Ureter (tissue), 1 donor: ENCODE results near the gene POC1A. TPM values are rescaled to one million over a fixed set of nuclear protein-coding genes. Genes with fewer than 3 reads are reported as not detected.

Experiments
- DNase-seq: peaks from one replicate; pipeline ENCODE4 v3.0.0-alpha.2; 2020; ENCODE audit warnings: low spot score
- total RNA-seq: library from RNA; stranded (reverse); gene quantifications from one replicate; pipeline ENCODE4 v1.2.4, GENCODE V29; 2023
- donor health status: DM: yes; HTN: yes; CAD: no.

The POC1A gene
- total RNA-seq, 1 donor from 2014 or later: 3.6 TPM

GRCh38 chr3:52104684-52105640 is 49.3 kb downstream of the POC1A start:
- DNase-seq: no peak

- no peak for DNase-seq
These were observed 51.3 kb downstream of the POC1A start for GRCh38 chr3:52102934-52103333.

GRCh38 chr3:52099001-52099401 is 55.2 kb downstream of the POC1A start:
- no peak for DNase-seq

GRCh38 chr3:52097851-52098507 is 56.2 kb downstream of the POC1A start:
- no peak for DNase-seq

- DNase-seq: no peak
These were observed 58.0 kb downstream of the POC1A start for GRCh38 chr3:52095990-52096775.

- no peak for DNase-seq
These were observed 59.4 kb downstream of the POC1A start for GRCh38 chr3:52094571-52095485.

GRCh38 chr3:52093756-52094545 is 60.3 kb downstream of the POC1A start:
- no peak for DNase-seq

- DNase-seq: no peak
These were observed 61.3 kb downstream of the POC1A start for GRCh38 chr3:52092891-52093290.

- DNase-seq: no peak
These were observed 62.0 kb downstream of the POC1A start for GRCh38 chr3:52092271-52092660.

GRCh38 chr3:52091586-52092270 is 62.5 kb downstream of the POC1A start:
- no peak for DNase-seq

- DNase-seq: no peak
These were observed 63.2 kb downstream of the POC1A start for GRCh38 chr3:52090933-52091468.

GRCh38 chr3:52090131-52090932 is 63.9 kb downstream of the POC1A start:
- no peak for DNase-seq

- DNase-seq: no peak
These were observed 64.5 kb downstream of the POC1A start for GRCh38 chr3:52089691-52090090.

GRCh38 chr3:52088445-52089367 is 65.5 kb downstream of the POC1A start:
- no peak for DNase-seq

GRCh38 chr3:52087731-52088130 is 66.5 kb downstream of the POC1A start:
- no peak for DNase-seq

GRCh38 chr3:52086976-52087663 is 67.1 kb downstream of the POC1A start:
- DNase-seq: no peak

- DNase-seq: no peak
These were observed 67.8 kb downstream of the POC1A start for GRCh38 chr3:52086461-52086860.
